ENCODE data around the gene TNFAIP8L1. TPM values are rescaled to one million over a fixed set of nuclear protein-coding genes. Genes with fewer than 3 reads are reported as not detected.
"Not testable (repeated sequence)": the region's sequence is repeated elsewhere in the genome, so short reads cannot be mapped to it uniquely, and the experiment has no call there.

The TNFAIP8L1 gene
- total RNA-seq, 2 experiments from 2014 or later = 19.9 to 20.4 TPM

DNA sequence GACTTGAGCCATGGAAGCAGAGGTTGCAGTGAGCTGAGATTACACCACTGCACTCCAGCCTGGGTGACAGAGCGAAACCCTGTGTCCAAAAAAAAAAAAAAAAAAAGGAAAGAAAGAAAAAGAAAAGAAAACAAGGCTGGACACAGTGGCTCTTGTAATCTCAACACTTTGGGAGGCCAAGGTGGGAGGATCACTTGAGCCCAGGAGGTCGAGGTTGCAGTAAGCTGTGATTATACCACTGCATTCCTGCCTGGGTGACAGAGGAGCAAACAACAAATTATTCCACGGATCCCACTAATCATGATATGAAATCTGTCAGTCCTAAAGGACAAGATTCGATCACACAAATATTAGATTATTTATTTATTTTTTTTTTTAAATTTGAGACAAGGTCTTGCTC, 33.9 kb downstream of the TNFAIP8L1 start:
- H3K9me3 Mint-ChIP-seq = no peaks in the 10 kb centered on the region
- peaks cover 8% of the 10 kb centered on the region for H3K36me3 Mint-ChIP-seq (ENCODE audit: low read depth)
- intact Hi-C loops (cut with micrococcal nuclease) = no loop called here
- H3K27ac Mint-ChIP-seq = no peak overlapping the region
- H3K27me3 Mint-ChIP-seq (ENCODE audit: low read depth) = no peaks in the 10 kb centered on the region
- H3K4me1 Mint-ChIP-seq (ENCODE audit: low read depth) = peaks cover 14% of the 10 kb centered on the region
- DNase-seq = no peak
- H3K4me3 Mint-ChIP-seq = no peak overlapping the region
- CTCF ChIA-PET = interaction anchor here (1.3 kb wide), 1 partner anchor 36 kb away, joined by 4 read pairs; no protein-coding TSS in a partner anchor

DNA sequence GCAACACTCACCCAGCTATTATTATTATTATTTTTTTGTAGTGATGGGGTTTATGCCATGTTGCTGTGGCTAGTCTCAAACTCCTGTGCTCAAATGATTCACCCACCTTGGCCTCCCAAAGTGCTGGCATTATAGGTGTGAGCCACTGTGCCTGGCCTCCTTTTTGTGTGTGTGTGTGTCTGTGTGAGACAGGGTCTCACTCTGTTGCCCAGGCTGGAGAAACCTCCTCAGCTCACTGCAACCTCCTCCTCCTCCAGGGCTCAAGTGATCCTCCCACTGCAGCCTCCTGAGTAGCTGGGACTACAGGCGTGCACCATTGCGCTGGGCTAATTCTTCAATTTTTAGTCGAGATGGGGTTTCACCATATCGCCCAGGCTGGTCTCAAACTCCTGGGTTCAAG, 34.4 kb downstream of the TNFAIP8L1 start:
- H3K27ac Mint-ChIP-seq = no peak overlapping the region
- DNase-seq = no peak
- no peak overlapping the region for H3K4me3 Mint-ChIP-seq
- H3K4me1 Mint-ChIP-seq (ENCODE audit: low read depth) = peaks cover 10% of the 10 kb centered on the region
- H3K9me3 Mint-ChIP-seq = no peaks in the 10 kb centered on the region
- peaks cover 5% of the 10 kb centered on the region for H3K36me3 Mint-ChIP-seq (ENCODE audit: low read depth)
- CTCF ChIA-PET = interaction anchor here (1.3 kb wide), 1 partner anchor 37 kb away, joined by 4 read pairs; no protein-coding TSS in a partner anchor
- H3K27me3 Mint-ChIP-seq (ENCODE audit: low read depth) = no peaks in the 10 kb centered on the region
- intact Hi-C loops (cut with micrococcal nuclease) = no loop called here

DNA sequence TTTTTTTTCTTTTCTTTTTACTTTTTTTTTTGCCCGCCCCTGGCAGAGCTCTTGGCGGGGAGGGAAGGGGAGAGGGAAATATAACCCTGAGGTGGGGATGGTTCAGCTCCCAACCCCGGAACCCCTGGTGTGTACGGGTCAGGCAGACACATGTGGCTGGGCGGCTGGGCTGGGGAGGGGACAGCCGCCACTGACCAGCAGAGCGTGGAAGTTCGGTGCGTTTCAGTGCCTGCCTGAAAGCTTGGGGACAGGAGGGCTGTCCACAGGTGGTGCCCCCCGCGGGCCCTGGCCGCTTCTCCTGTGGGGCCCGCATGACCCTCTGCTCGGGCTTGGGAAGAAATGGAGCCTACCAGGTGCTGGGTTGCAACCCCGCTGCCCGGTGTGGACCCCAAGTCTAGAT, 36.0 kb downstream of the TNFAIP8L1 start:
- no peaks in the 10 kb centered on the region for H3K9me3 Mint-ChIP-seq
- no peak overlapping the region for H3K4me3 Mint-ChIP-seq
- peaks cover 1% of the 10 kb centered on the region for H3K4me1 Mint-ChIP-seq (ENCODE audit: low read depth)
- DNase-seq = no peak
- H3K27me3 Mint-ChIP-seq (ENCODE audit: low read depth) = no peaks in the 10 kb centered on the region
- CTCF ChIA-PET = no interaction called here
- intact Hi-C loops (cut with micrococcal nuclease) = no loop called here
- H3K27ac Mint-ChIP-seq = no peak overlapping the region
- peaks cover 3% of the 10 kb centered on the region for H3K36me3 Mint-ChIP-seq (ENCODE audit: low read depth)

DNA sequence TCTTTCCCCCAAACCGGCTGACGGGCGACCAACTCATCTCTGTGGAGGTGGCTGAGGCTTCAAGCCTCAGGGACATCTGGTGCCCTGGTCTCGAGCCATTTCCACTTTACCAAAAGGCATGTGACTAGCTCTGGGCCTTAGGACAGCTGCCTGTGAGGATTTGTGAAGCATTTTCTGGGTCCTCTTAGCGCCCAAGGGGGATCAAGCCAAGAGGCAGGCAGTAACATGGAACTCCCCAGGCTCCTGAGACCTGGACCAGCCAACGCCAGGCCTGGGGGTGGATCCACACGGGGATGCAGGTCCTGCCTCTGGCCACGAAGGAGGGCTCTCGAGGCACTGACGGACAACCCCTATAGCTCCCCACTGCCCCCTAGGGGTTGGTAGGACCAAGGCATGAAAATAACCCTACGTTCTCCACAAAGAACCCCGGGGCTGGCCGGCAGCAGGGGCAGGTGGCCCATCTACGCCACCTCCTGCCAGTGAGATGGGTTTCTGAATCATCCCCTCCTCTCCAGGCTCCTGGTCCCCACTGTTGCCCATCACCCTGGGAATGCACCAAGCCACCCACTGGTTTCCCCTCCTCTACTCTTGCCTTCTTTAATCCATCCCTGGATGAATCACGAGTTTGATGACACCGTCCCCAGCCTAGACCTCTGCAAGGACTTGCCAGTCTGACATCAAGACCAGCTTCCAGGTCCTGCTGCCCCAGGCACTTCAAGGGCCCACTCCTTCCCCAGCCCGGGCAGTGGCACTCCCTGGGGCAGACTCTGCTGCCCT, 37.8 kb downstream of the TNFAIP8L1 start:
- Mint-ChIP-seq H3K27ac (peak overlapping the region; percentile 18), H3K36me3 (ENCODE audit: low read depth) (peaks cover 6% of the 10 kb centered on the region), H3K9me3 (no peaks in the 10 kb centered on the region), H3K4me3 (no peak overlapping the region), H3K4me1 (ENCODE audit: low read depth) (no peaks in the 10 kb centered on the region), H3K27me3 (ENCODE audit: low read depth) (no peaks in the 10 kb centered on the region)
- peak; percentile 16 for DNase-seq
- intact Hi-C loops (cut with micrococcal nuclease) = no loop called here
- CTCF ChIA-PET = interaction anchor here (0.5 to 1.6 kb wide), 4 partner anchors 9 to 1120 kb away, joined by 3 to 5 read pairs (median 3); partner anchors contain the start of genes FEM1A and MFSD12

DNA sequence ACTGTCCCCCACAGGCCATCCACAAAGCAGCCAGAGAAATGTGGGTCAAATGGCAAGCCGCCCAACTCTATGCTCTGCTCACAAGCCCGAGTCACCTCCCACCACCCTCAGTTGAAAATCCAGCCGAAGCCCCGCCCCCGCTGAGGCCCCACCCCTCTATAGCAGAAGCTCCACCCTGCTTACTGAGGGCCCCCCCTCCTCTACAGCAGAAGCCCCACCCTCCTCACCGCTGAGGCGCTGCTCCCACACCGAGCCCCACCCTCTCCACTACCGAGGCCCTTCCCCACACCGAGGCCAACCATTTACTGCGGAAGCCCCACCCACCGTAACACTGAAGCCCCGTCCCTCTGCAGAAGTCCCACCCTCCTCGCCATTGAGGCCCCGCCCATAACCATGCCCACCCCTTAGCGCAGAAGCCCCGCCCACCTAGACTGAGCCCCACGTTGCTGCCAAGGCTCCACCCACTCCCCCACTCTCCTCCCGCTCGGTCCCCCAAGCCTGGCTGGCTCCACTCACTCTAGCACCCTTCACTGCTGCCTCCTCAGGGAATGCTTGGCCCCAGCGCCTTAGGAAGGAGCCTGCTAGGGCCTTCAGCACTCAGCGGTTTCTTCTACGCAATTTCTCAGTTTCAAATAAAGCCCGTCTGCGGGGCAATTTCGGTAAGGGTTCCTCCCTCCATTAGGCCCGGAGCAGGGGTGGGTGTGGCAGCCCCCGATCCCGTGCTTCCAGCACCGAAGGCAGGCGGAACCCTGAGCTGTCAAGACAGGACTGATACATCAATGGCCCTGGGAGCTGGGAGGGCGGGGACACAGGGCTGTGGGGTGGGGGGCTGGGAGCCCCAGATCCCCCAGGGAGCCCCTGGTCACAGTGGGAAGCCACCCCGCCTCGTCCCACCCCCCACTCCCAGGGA, 39.8 kb downstream of the TNFAIP8L1 start:
- Mint-ChIP-seq H3K4me3 (no peak overlapping the region), H3K9me3 (no peaks in the 10 kb centered on the region), H3K27me3 (ENCODE audit: low read depth) (no peaks in the 10 kb centered on the region), H3K36me3 (ENCODE audit: low read depth) (peaks cover 6% of the 10 kb centered on the region), H3K27ac (no peak overlapping the region), H3K4me1 (ENCODE audit: low read depth) (no peaks in the 10 kb centered on the region)
- intact Hi-C loops (cut with micrococcal nuclease) = no loop called here
- DNase-seq = no peak
- CTCF ChIA-PET = interaction anchor here (0.5 kb wide), 1 partner anchor 902 kb away, joined by 4 read pairs; no protein-coding TSS in a partner anchor

DNA sequence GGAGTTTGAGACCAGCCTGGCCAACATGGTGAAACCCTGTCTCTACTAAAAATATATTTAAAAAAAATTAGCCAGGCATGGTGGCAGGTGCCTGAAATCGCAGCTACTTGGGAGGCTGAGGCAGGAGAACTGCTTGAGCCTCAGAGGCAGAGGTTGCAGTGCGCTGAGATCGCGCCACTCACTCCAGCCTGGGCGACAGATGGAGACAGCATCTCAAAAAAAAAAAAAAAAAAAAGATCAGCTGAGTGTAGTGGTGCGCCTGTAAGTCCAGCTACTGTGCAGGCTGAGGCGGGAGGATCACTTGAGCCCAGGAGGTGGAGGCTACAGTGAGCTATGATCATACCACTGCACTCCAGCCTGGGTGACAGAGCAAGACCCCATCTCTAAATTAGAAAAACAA, 40.7 kb downstream of the TNFAIP8L1 start:
- intact Hi-C loops (cut with micrococcal nuclease); H3K36me3 Mint-ChIP-seq (ENCODE audit: low read depth); CTCF ChIA-PET; H3K4me3 Mint-ChIP-seq; H3K9me3 Mint-ChIP-seq; H3K27me3 Mint-ChIP-seq (ENCODE audit: low read depth); H3K27ac Mint-ChIP-seq; DNase-seq; H3K4me1 Mint-ChIP-seq (ENCODE audit: low read depth): not testable (repeated sequence)

DNA sequence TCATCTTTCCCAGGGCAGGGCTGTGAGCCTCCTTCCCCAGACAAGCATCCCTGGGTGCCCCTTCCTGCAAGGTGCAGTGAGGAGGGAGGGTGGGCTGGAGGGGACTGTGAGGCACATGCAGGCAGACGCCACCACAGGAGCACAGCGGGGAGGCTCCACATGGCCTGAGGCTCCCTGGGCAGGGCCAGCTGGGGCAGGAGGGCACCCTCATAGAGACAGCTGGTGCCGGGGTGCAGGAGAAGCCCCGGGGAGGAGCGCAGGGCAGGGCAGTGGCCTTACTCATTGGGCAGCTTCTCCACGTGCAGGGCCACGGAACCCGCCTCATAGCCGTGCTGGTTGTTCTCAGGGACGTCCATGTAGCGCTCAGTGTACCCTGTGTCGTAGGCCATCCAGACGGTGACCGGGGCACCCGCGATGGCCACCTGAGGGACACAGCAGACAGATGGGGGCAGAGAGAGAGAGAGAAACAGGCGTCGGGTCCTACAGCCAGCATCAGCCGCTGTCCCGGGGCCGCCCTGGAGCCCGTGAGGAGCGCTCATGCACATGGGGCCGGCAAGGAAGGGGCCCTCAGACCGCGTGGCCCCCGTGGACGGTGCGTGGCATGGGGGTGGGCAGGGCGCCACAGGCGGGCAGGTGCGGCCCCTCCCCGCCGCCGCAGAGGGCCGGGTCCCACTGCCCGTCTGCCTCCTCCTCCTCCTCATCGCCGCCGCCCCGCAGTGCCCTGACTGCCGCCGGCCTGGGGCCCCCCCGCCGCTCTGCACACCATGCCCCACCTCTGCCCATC, 43.3 kb downstream of the TNFAIP8L1 start:
- Mint-ChIP-seq H3K4me3 (no peak overlapping the region), H3K4me1 (ENCODE audit: low read depth) (no peaks in the 10 kb centered on the region), H3K36me3 (ENCODE audit: low read depth) (peaks cover 9% of the 10 kb centered on the region), H3K27me3 (ENCODE audit: low read depth) (no peaks in the 10 kb centered on the region), H3K9me3 (no peaks in the 10 kb centered on the region), H3K27ac (no peak overlapping the region)
- intact Hi-C loops (cut with micrococcal nuclease) = no loop called here
- CTCF ChIA-PET = no interaction called here
- no peak for DNase-seq

DNA sequence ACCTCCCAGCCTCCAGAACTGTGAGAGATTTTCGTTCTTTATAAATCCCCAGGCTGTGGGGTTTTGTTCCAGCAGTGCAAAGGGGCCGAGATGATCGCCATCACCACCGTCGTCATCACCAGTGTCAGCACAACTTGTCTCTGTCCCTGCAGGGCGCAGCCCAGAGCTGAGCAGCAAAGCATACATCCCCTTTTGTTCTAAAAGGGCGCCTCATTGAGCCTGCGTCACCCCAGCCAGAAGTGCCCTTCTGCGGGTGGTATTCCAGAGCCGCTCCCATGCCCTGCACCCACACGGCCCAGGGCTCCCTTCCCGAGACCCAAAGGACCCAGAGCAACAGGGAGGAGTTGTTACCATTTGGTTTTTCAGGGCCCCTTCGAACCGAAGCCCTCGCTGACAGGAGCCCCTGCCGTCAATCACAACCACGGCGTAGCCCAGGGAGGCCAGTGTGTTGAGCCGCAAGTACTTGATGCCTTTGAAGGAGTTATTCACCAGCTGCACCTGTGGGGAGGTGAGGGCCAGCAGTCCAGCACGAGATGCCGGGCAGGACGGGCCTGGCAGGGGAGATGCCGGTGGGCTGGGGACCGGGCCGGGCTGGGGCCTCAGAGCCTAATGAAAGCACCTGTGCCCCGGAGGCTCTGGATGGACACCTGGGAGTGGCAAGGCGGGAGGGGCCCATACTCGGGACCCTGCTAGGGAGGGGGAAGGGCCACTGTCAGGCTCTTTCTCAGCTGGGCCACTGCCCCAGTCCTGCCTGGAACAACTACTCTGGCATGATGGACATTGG, 45.2 kb downstream of the TNFAIP8L1 start:
- H3K9me3 Mint-ChIP-seq = no peaks in the 10 kb centered on the region
- intact Hi-C loops (cut with micrococcal nuclease) = no loop called here
- no peaks in the 10 kb centered on the region for H3K27me3 Mint-ChIP-seq (ENCODE audit: low read depth)
- peak overlapping the region; percentile 41 for H3K27ac Mint-ChIP-seq
- CTCF ChIA-PET = no interaction called here
- H3K4me1 Mint-ChIP-seq (ENCODE audit: low read depth) = no peaks in the 10 kb centered on the region
- H3K36me3 Mint-ChIP-seq (ENCODE audit: low read depth) = peaks cover 9% of the 10 kb centered on the region
- no peak overlapping the region for H3K4me3 Mint-ChIP-seq
- no peak for DNase-seq

DNA sequence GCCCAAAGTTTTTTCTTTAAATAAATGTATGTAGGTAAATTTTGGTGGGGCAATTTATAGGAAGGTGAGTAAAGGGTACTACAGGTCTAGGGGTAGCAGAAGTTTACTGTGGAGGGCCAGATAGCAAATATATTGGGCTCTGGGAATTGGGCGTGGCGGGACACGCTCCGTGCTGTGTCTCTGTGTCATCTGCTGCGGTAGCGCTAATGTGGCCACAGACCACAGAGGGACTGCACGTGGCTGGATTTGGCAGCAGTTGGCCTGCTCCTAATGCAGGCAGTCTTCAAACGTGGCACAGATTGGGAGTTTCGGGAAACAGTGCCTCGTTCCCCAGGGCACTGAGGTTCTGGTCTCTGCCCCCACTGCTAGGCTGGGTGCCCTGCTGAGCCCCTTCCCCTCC, 47.4 kb downstream of the TNFAIP8L1 start:
- H3K4me1 Mint-ChIP-seq (ENCODE audit: low read depth) = no peaks in the 10 kb centered on the region
- H3K27ac Mint-ChIP-seq = no peak overlapping the region
- no peaks in the 10 kb centered on the region for H3K27me3 Mint-ChIP-seq (ENCODE audit: low read depth)
- no peaks in the 10 kb centered on the region for H3K9me3 Mint-ChIP-seq
- intact Hi-C loops (cut with micrococcal nuclease) = no loop called here
- H3K4me3 Mint-ChIP-seq = no peak overlapping the region
- H3K36me3 Mint-ChIP-seq (ENCODE audit: low read depth) = peaks cover 7% of the 10 kb centered on the region
- CTCF ChIA-PET = no interaction called here
- DNase-seq = no peak

DNA sequence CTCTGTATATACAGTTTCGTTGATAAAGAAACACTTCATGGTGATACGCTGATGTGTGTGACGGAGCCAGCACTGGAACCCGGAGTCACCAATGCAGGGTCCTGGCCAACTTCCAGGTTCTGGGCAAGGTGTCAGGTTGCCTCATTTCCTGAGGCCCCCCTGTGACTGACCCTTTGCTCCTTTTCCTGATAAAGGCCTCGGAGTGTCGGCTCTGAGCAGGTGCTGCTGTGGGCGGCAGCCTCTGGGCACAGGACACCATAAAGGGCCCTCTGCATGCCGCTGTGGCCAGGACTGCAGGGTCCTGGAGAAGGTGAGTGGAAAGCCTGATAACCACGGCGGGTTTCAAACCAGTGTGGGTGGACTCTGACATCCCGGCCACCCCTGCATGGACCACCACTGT, 48.1 kb downstream of the TNFAIP8L1 start:
- no peak for DNase-seq
- Mint-ChIP-seq H3K36me3 (ENCODE audit: low read depth) (peaks cover 9% of the 10 kb centered on the region), H3K4me3 (no peak overlapping the region), H3K27ac (no peak overlapping the region), H3K27me3 (ENCODE audit: low read depth) (no peaks in the 10 kb centered on the region), H3K9me3 (no peaks in the 10 kb centered on the region), H3K4me1 (ENCODE audit: low read depth) (no peaks in the 10 kb centered on the region)
- CTCF ChIA-PET = no interaction called here
- intact Hi-C loops (cut with micrococcal nuclease) = no loop called here

DNA sequence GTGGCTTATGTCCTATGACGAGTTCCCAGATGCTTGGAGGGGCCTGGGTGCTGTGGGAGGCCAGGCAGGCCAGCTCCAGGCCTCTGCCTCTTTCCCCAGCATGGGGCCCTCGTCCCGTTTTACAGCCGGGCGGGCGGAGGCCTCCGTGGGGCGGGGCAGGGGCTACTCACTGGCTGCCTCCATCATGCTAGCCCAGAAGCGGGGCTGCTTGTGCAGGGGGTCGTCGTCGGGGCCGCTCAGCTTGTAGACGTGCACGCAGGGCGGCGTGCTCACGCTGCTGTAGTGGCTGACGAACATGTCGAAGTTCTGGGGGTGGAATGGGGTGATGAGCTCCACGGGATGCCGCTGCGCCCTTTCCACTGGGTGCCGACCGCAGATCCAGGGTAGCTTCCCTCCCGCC, 49.3 kb downstream of the TNFAIP8L1 start:
- Mint-ChIP-seq H3K27me3 (ENCODE audit: low read depth) (no peaks in the 10 kb centered on the region), H3K9me3 (no peaks in the 10 kb centered on the region), H3K27ac (no peak overlapping the region), H3K4me3 (no peak overlapping the region), H3K4me1 (ENCODE audit: low read depth) (no peaks in the 10 kb centered on the region), H3K36me3 (ENCODE audit: low read depth) (peaks cover 16% of the 10 kb centered on the region)
- intact Hi-C loops (cut with micrococcal nuclease) = no loop called here
- CTCF ChIA-PET = interaction anchor here (0.5 kb wide), 1 partner anchor 114 kb away, joined by 3 read pairs; no protein-coding TSS in a partner anchor
- DNase-seq = no peak

Measured in activated naive CD4-positive, alpha-beta T cell treated with anti-CD3 and anti-CD28 coated beads for 36 hours (primary cell).